Measurements from ENCODE around the gene ERMARD.

ERMARD gene

DNA sequence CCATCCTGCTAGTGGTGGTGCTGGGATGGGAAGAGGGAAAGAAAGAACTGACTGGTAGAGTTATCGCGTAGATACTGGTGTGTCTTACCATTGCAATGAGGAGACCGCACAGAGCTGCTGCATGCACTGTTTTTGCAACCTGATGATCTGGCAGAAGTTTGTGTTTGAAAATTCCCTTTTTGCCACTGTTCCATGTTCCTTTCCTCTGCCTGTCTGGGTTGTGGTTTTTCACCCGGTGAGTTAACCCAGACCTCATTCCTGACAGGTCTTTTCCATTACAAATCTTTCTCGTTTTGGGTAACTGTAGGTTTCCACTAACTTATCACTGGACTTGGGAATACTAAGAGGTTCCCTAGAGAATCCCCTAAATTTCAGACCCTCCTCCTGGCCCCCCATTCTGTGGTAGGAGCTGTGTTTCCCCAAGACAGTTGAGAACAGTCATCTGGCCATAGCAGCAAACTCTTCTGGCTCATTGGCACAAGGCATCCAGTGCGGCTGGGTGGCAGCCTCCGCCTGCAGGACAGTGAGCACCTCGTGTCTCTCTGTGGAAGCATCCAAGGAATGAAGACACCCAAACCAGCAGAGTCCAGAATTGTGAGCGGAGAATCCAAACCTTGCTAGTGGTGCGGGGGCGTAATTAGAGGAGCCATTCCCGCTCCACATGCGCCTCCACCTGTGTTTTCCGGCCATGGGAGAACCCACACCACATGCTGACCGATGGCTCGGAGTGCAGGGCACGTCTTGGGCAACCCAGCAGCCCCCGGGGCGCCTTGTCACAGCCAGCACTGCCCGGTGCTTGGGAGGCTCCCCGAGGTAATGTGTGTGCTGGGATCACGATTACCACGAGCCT, 32.8 kb downstream of the ERMARD start:
- Histone ChIP-seq H3K36me3 (ENCODE audit: control insufficient read depth in 2 of 2, insufficient read depth in 2 of 2, low read length in 2 of 2) (peaks cover 9 to 10% of the 10 kb centered on the region in 2 donors), H3K4me1 (ENCODE audit: control insufficient read depth, insufficient read depth, low read length) (peaks cover 5% of the 10 kb centered on the region)

GRCh38 chr6:169784821-169785340, 33.5 kb downstream of the ERMARD start:
- Histone ChIP-seq H3K27ac (ENCODE audit: low read length) (no peak overlapping the region), H3K4me3 (ENCODE audit: low read length in 2 of 2) (no peak overlapping the region), H3K9ac (ENCODE audit: low read length in 2 of 2) (no peak overlapping the region), H3K9me3 (ENCODE audit: control insufficient read depth in 2 of 2, low read length in 2 of 2) (no peaks in the 10 kb centered on the region), H3K4me1 (ENCODE audit: control insufficient read depth, insufficient read depth, low read length) (peaks cover 12% of the 10 kb centered on the region), H3K27me3 (ENCODE audit: control insufficient read depth in 1 of 2, insufficient read depth in 2 of 2, low read length in 2 of 2) (no peaks in the 10 kb centered on the region), H3K36me3 (ENCODE audit: control insufficient read depth in 2 of 2, insufficient read depth in 2 of 2, low read length in 2 of 2) (peaks cover 5 to 8% of the 10 kb centered on the region in 2 donors)

More for the DNA sequence above, 32.8 kb downstream of the ERMARD start:
- Histone ChIP-seq H3K9ac (ENCODE audit: low read length in 2 of 2) (no peak overlapping the region), H3K27ac (ENCODE audit: low read length) (no peak overlapping the region), H3K9me3 (ENCODE audit: control insufficient read depth in 2 of 2, low read length in 2 of 2) (no peaks in the 10 kb centered on the region), H3K4me3 (ENCODE audit: low read length in 2 of 2) (no peak overlapping the region), H3K27me3 (ENCODE audit: control insufficient read depth in 1 of 2, insufficient read depth in 2 of 2, low read length in 2 of 2) (no peaks in the 10 kb centered on the region)

- Histone ChIP-seq H3K36me3 (ENCODE audit: control insufficient read depth in 2 of 2, insufficient read depth in 2 of 2, low read length in 2 of 2) (peaks cover 0 to 3% of the 10 kb centered on the region in 2 donors), H3K9ac (ENCODE audit: low read length in 2 of 2) (no peak overlapping the region), H3K4me1 (ENCODE audit: control insufficient read depth, insufficient read depth, low read length) (peaks cover 19% of the 10 kb centered on the region), H3K4me3 (ENCODE audit: low read length in 2 of 2) (no peak overlapping the region), H3K9me3 (ENCODE audit: control insufficient read depth in 2 of 2, low read length in 2 of 2) (no peaks in the 10 kb centered on the region), H3K27me3 (ENCODE audit: control insufficient read depth in 1 of 2, insufficient read depth in 2 of 2, low read length in 2 of 2) (no peaks in the 10 kb centered on the region), H3K27ac (ENCODE audit: low read length) (no peak overlapping the region)
Measured at GRCh38 chr6:169785566-169785965, 34.1 kb downstream of the ERMARD start.

DNA sequence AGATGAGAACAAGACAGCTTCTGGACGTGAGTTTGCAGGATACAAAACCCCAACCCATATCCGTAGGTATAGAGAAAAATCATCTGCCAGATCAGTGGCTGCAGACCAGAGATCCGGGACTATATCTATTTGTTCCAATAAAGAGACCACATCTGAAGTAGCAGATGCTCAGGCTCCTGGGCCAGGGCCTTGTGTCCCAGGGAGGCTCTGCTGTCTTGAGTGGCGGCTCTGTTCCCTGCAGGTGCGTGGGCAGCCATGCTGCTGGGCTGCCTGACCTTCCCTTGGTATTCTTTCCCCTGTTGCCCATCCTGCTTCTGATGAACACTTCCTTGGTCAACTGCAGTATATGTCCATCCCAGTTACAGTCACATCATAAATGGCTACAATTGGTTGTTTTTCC, 34.9 kb downstream of the ERMARD start:
- H3K4me3 ChIP-seq (ENCODE audit: low read length in 2 of 2), result no peak overlapping the region
- no peak overlapping the region for H3K27ac ChIP-seq (ENCODE audit: low read length)
- no peaks in the 10 kb centered on the region for H3K27me3 ChIP-seq (ENCODE audit: control insufficient read depth in 1 of 2, insufficient read depth in 2 of 2, low read length in 2 of 2)
- no peaks in the 10 kb centered on the region for H3K9me3 ChIP-seq (ENCODE audit: control insufficient read depth in 2 of 2, low read length in 2 of 2)
- peaks cover 0 to 3% of the 10 kb centered on the region in 2 donors for H3K36me3 ChIP-seq (ENCODE audit: control insufficient read depth in 2 of 2, insufficient read depth in 2 of 2, low read length in 2 of 2)
- no peak overlapping the region for H3K9ac ChIP-seq (ENCODE audit: low read length in 2 of 2)
- peaks cover 21% of the 10 kb centered on the region for H3K4me1 ChIP-seq (ENCODE audit: control insufficient read depth, insufficient read depth, low read length)

GRCh38 chr6:169787797-169788196, 36.4 kb downstream of the ERMARD start:
- Histone ChIP-seq H3K4me3 (ENCODE audit: low read length in 2 of 2) (no peak overlapping the region), H3K9ac (ENCODE audit: low read length in 2 of 2) (no peak overlapping the region), H3K27ac (ENCODE audit: low read length) (no peak overlapping the region), H3K9me3 (ENCODE audit: control insufficient read depth in 2 of 2, low read length in 2 of 2) (no peaks in the 10 kb centered on the region), H3K4me1 (ENCODE audit: control insufficient read depth, insufficient read depth, low read length) (peaks cover 21% of the 10 kb centered on the region), H3K36me3 (ENCODE audit: control insufficient read depth in 2 of 2, insufficient read depth in 2 of 2, low read length in 2 of 2) (peaks cover 0 to 3% of the 10 kb centered on the region in 2 donors), H3K27me3 (ENCODE audit: control insufficient read depth in 1 of 2, insufficient read depth in 2 of 2, low read length in 2 of 2) (no peaks in the 10 kb centered on the region)

- Histone ChIP-seq H3K27ac (ENCODE audit: low read length) (no peak overlapping the region), H3K9me3 (ENCODE audit: control insufficient read depth in 2 of 2, low read length in 2 of 2) (no peaks in the 10 kb centered on the region)
Measured at GRCh38 chr6:169788809-169789145, 37.4 kb downstream of the ERMARD start.

GRCh38 chr6:169789146-169789943, 37.9 kb downstream of the ERMARD start:
- H3K4me1 ChIP-seq (ENCODE audit: control insufficient read depth, insufficient read depth, low read length), result peaks cover 20% of the 10 kb centered on the region
- H3K27me3 ChIP-seq (ENCODE audit: control insufficient read depth in 1 of 2, insufficient read depth in 2 of 2, low read length in 2 of 2), result no peaks in the 10 kb centered on the region
- H3K9me3 ChIP-seq (ENCODE audit: control insufficient read depth in 2 of 2, low read length in 2 of 2), result no peaks in the 10 kb centered on the region
- H3K4me3 ChIP-seq (ENCODE audit: low read length in 2 of 2), result peak overlapping the region; percentile 74 to 82
- H3K27ac ChIP-seq (ENCODE audit: low read length), result peak overlapping the region; percentile 66
- H3K9ac ChIP-seq (ENCODE audit: low read length in 2 of 2), result peak overlapping the region; percentile 65 to 78
- H3K36me3 ChIP-seq (ENCODE audit: control insufficient read depth in 2 of 2, insufficient read depth in 2 of 2, low read length in 2 of 2), result no peaks in the 10 kb centered on the region

More at GRCh38 chr6:169788809-169789145, 37.4 kb downstream of the ERMARD start:
- no peaks in the 10 kb centered on the region for H3K27me3 ChIP-seq (ENCODE audit: control insufficient read depth in 1 of 2, insufficient read depth in 2 of 2, low read length in 2 of 2)
- no peak overlapping the region for H3K4me3 ChIP-seq (ENCODE audit: low read length in 2 of 2)
- H3K9ac ChIP-seq (ENCODE audit: low read length in 2 of 2), result no peak overlapping the region
- no peaks in the 10 kb centered on the region for H3K36me3 ChIP-seq (ENCODE audit: control insufficient read depth in 2 of 2, insufficient read depth in 2 of 2, low read length in 2 of 2)
- H3K4me1 ChIP-seq (ENCODE audit: control insufficient read depth, insufficient read depth, low read length), result peaks cover 20% of the 10 kb centered on the region

DNA sequence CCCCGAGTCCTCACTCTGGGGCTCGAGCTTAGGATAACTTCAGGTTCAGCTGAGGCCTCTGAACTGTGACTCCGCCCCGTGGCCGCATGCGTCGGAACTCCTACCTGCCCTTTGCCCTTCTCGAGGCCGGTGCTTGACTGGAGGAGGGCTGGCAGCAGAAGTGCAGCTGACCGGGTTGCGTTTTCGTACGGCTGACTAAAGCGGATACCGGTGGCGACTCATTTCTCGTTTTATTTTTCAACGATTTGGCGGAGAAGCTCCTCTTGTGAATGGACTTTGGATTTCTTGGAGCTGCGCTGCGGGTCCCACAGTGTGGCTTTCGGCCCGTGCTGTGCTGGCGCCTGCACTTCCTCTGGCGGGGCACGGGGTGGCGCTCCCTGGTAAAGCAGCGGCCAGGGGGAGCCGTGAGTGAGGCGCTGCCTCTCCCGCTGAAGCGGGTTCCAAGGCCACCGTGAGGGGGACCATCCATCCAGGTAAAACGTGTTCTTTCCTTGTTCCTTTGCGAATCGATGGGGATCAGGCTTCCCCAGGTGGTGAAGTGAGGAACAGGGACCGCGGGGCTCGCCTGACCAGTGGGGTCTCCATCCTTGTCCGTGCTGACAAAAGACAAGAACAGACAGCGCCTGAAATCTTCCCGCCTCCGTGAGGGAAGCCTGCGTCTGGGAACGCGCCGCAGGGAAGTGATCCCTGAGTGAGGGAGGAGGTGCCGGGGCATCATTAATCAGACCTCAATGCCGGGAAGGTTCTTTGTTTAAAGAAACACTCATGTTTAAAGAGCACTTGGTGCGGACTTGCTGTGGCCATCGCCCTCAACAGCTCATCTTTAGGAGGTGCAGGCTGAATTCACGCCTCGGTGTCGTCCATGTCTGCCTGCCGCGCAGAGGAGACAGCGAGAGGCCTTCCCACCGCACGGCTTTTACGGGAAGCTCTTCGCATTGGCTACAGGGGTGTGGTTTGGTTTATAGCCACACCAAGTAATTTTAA, 38.8 kb downstream of the ERMARD start:
- Histone ChIP-seq H3K4me1 (ENCODE audit: control insufficient read depth, insufficient read depth, low read length) (peaks cover 18% of the 10 kb centered on the region), H3K27me3 (ENCODE audit: control insufficient read depth in 1 of 2, insufficient read depth in 2 of 2, low read length in 2 of 2) (no peaks in the 10 kb centered on the region), H3K4me3 (ENCODE audit: low read length in 2 of 2) (peak overlapping the region; percentile 74 to 82), H3K36me3 (ENCODE audit: control insufficient read depth in 2 of 2, insufficient read depth in 2 of 2, low read length in 2 of 2) (no peaks in the 10 kb centered on the region), H3K9me3 (ENCODE audit: control insufficient read depth in 2 of 2, low read length in 2 of 2) (no peaks in the 10 kb centered on the region), H3K9ac (ENCODE audit: low read length in 2 of 2) (peak overlapping the region; percentile 65 to 78), H3K27ac (ENCODE audit: low read length) (peak overlapping the region; percentile 66)

DNA sequence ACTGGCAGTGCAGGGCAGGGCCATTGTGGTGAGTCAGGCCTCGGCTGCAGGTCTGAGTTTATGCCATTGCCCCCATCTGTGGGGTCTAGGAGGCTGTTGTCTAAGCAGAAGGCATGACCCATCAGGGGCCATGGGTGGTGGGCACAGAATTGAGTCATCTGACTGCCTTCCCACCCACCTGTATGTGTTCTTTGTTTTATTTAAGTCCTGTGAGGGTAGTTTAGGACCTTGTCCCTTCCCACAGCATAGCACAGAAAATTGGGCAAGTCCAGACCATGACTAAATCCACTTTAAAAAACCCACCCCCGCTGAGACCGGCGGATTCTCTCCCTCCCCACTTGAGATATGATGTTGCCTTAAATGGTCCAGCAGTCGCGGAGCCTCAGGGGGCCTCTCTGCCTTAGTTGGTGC, 40.3 kb downstream of the ERMARD start:
- Histone ChIP-seq H3K9ac (ENCODE audit: low read length in 2 of 2) (no peak overlapping the region), H3K27ac (ENCODE audit: low read length) (no peak overlapping the region), H3K4me3 (ENCODE audit: low read length in 2 of 2) (no peak overlapping the region), H3K36me3 (ENCODE audit: control insufficient read depth in 2 of 2, insufficient read depth in 2 of 2, low read length in 2 of 2) (no peaks in the 10 kb centered on the region), H3K4me1 (ENCODE audit: control insufficient read depth, insufficient read depth, low read length) (peaks cover 18% of the 10 kb centered on the region), H3K27me3 (ENCODE audit: control insufficient read depth in 1 of 2, insufficient read depth in 2 of 2, low read length in 2 of 2) (no peaks in the 10 kb centered on the region), H3K9me3 (ENCODE audit: control insufficient read depth in 2 of 2, low read length in 2 of 2) (no peaks in the 10 kb centered on the region)
